CD14-positive monocyte (primary cell): ENCODE measurements around the gene FAM210A. TPM values are rescaled to one million over a fixed set of nuclear protein-coding genes. Genes with fewer than 3 reads are reported as not detected.

Experiments
- DNase-seq, 3 donors: peaks; one replicate each; pipeline ENCODE4 v3.0.0-alpha.2; 2011 to 2022
- H2AFZ ChIP-seq: 2 replicates; pipeline ENCODE4 v1.6.0; 2012; ENCODE audit warnings: mild to moderate bottlenecking, low read depth, low read length, inconsistent platforms; ENCODE audit not compliant: insufficient read depth, poor library complexity, severe bottlenecking
- H3K27ac ChIP-seq, 2 donors: 1 replicate in 1 of 2; 2 replicates in 1 of 2; pipeline ENCODE4 v1.5.1; 2012 to 2013; ENCODE audit warnings: low read length in 2 of 2, control low read depth in 1 of 2, inconsistent platforms in 1 of 2, low read depth in 1 of 2, mild to moderate bottlenecking in 1 of 2
- H3K27me3 ChIP-seq, 2 donors: one replicate each; pipeline versions ENCODE4 v1.6.0 to v1.6.1; 2011 to 2013; ENCODE audit warnings: low read length in 2 of 2; ENCODE audit not compliant: control insufficient read depth in 2 of 2, insufficient read depth in 2 of 2
- H3K36me3 ChIP-seq, 2 donors: replicated peaks in 1 of 2; 1 replicate in 1 of 2; 2 replicates in 1 of 2; pipeline versions ENCODE4 v1.5.1 to v1.6.1; 2012 to 2013; ENCODE audit warnings: low read length in 2 of 2, control low read depth in 1 of 2, inconsistent platforms in 1 of 2, mild to moderate bottlenecking in 1 of 2; ENCODE audit not compliant: insufficient read depth in 2 of 2, control insufficient read depth in 1 of 2
- H3K4me1 ChIP-seq, 2 donors: 1 replicate in 1 of 2; 2 replicates in 1 of 2; pipeline versions ENCODE4 v1.5.1 to v1.6.1; 2012 to 2013; ENCODE audit warnings: low read length in 2 of 2, control low read depth in 1 of 2, inconsistent platforms in 1 of 2, mild to moderate bottlenecking in 1 of 2, moderate library complexity in 1 of 2; ENCODE audit not compliant: insufficient read depth in 2 of 2, control insufficient read depth in 1 of 2
- H3K4me2 ChIP-seq: replicated peaks from 2 replicates; pipeline ENCODE3; 2012; ENCODE audit warnings: low read length, moderate library complexity, mild to moderate bottlenecking; ENCODE audit not compliant: poor library complexity, severe bottlenecking; ENCODE audit errors: extremely low read depth
- H3K4me3 ChIP-seq, 3 experiments: fragments of 200-600 bp in 1 of 3; sonication (generic) in 1 of 3; replicated peaks in 1 of 3; 1 replicate in 2 of 3; 2 replicates in 1 of 3; pipeline ENCODE4 v1.5.1; 2011 to 2013; ENCODE audit warnings: low read length in 3 of 3, mild to moderate bottlenecking in 3 of 3, control low read depth in 2 of 3, low read depth in 2 of 3, inconsistent platforms in 1 of 3, moderate library complexity in 1 of 3
- H3K79me2 ChIP-seq: 2 replicates; pipeline ENCODE4 v1.6.0; 2012; ENCODE audit warnings: mild to moderate bottlenecking, control low read depth, inconsistent platforms, low read length, moderate library complexity; ENCODE audit not compliant: insufficient read depth
- H3K9ac ChIP-seq: 2 replicates; pipeline ENCODE4 v1.6.0; 2017; ENCODE audit warnings: low read length, mild to moderate bottlenecking; ENCODE audit not compliant: insufficient read depth, poor library complexity, severe bottlenecking
- H3K9me3 ChIP-seq, 2 donors: replicated peaks in 1 of 2; 1 replicate in 1 of 2; 2 replicates in 1 of 2; pipeline versions ENCODE4 v1.5.1 to v1.6.1; 2012 to 2013; ENCODE audit warnings: low read length in 2 of 2, control low read depth in 1 of 2; ENCODE audit not compliant: control insufficient read depth in 1 of 2, insufficient read depth in 1 of 2
- H4K20me1 ChIP-seq: 2 replicates; pipeline ENCODE4 v1.6.0; 2012; ENCODE audit warnings: mild to moderate bottlenecking, low read length, control low read depth, moderate library complexity; ENCODE audit not compliant: insufficient read depth
- H3K27ac Mint-ChIP-seq, 7 donors: one replicate each; pipeline ENCODE4 v1.8.0; 2020; ENCODE audit warnings: mild to moderate bottlenecking in 7 of 7, mixed read lengths in 7 of 7, moderate library complexity in 6 of 7, inconsistent platforms in 2 of 7
- H3K27me3 Mint-ChIP-seq, 3 donors: one replicate each; pipeline ENCODE4 v1.8.0; 2021 to 2022; ENCODE audit warnings: low read depth in 3 of 3, mild to moderate bottlenecking in 3 of 3, mixed read lengths in 3 of 3, moderate library complexity in 3 of 3, inconsistent platforms in 1 of 3
- H3K36me3 Mint-ChIP-seq, 2 donors: one replicate each; pipeline ENCODE4 v1.8.0; 2020; ENCODE audit warnings: mixed read lengths in 2 of 2, inconsistent platforms in 1 of 2, mild to moderate bottlenecking in 1 of 2
- H3K4me1 Mint-ChIP-seq: one replicate; pipeline ENCODE4 v1.8.0; 2020; ENCODE audit warnings: mild to moderate bottlenecking, mixed read lengths
- H3K4me3 Mint-ChIP-seq, 2 donors: one replicate each; pipeline ENCODE4 v1.8.0; 2020; ENCODE audit warnings: mild to moderate bottlenecking in 2 of 2, mixed read lengths in 2 of 2, moderate library complexity in 1 of 2
- H3K9me3 Mint-ChIP-seq, 7 donors: one replicate each; pipeline ENCODE4 v1.8.0; 2020 to 2022; ENCODE audit warnings: mixed read lengths in 7 of 7, mild to moderate bottlenecking in 6 of 7, moderate library complexity in 6 of 7, inconsistent platforms in 2 of 7
- CTCF ChIP-seq: fragments of 200-600 bp; IDR thresholded peaks from one replicate; pipeline ENCODE4 v1.8.0; 2022; ENCODE audit warnings: antibody characterized with exemption, mild to moderate bottlenecking
- WGBS: methylation state at CpG from one replicate; pipeline ENCODE4 v1.1.5; 2013; ENCODE audit warnings: missing lambda C conversion rate; ENCODE audit not compliant: insufficient coverage; 5-methylcytosine and 5-hydroxymethylcytosine counted together
- intact Hi-C, 2 donors: fragments of 100-400 bp; cut with micrococcal nuclease; formaldehyde crosslinking; loops; one replicate each; pipeline versions ENCODE4 v1.15.0 to v1.15.1; 2023
- polyA plus RNA-seq, 3 donors: library from polyadenylated mRNA; depleted of rRNA in 1 of 3; unstranded in 2 of 3; stranded (reverse) in 1 of 3; fragments of 300-500 nt in 2 of 3; fragments of >200 nt in 1 of 3; fragmentation: Illumina TruSeq in 2 of 3; gene quantifications; 1 replicate in 2 of 3; 2 replicates in 1 of 3; pipeline ENCODE4 v1.2.3, GENCODE V29; 2012 to 2021

The FAM210A gene
- polyA plus RNA-seq, 3 donors, result 2.8 to 6.9 (median 6.9) TPM

DNA sequence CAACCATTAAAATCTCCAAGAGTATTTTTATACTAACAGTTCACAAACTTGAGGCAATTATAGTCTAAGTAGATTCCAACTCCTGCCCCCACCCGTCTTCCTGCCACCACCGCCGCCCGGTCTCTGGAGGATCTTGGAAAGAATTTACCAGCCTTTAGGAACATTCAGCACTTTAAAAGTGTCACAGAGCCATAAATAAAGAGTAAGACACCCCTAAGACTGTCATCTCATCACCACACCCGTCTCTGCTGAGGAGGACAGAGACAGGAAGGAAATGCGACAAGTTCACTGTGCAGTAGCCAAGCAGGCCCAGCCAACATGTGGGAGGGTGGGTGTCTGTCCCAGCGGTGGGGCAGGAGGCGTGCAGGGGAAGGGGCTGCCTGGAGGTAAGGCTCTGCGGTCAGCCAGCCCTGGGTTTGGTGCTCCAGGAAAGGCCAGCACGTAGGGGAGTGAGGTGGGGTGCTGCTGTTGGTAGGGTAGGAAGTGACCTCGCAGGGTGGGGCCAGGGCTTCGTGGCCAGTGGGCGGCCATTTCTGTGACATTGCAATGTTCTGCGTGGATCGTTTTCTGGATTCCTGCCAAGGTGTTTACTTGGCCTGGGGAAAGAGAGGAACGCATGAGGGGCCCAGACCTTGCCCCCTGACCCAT is 111.6 kb downstream of the FAM210A start:
- TF ChIP-seq CTCF, result no peak
- 3% methylated on average over 9 of the region's 16 CpGs for WGBS
- H2AFZ ChIP-seq, result peak overlapping the region; percentile 42
- H3K9me3 ChIP-seq, result no peaks in the 10 kb centered on the region
- Mint-ChIP-seq H3K36me3 (peaks cover 21 to 23% of the 10 kb centered on the region in 2 donors), H3K27ac (peak overlapping the region; percentile 91 to 97 (median 94)), H3K4me1 (peaks cover 60% of the 10 kb centered on the region), H3K9me3 (peaks cover 0 to 7% (median 2%) of the 10 kb centered on the region in 7 donors), H3K27me3 (peaks cover 27 to 37% (median 29%) of the 10 kb centered on the region in 3 donors), H3K4me3 (peak overlapping the region; percentile 63 to 78)
- no peaks in the 10 kb centered on the region for H4K20me1 ChIP-seq
- peak overlapping the region; percentile 64 to 72 for H3K27ac ChIP-seq
- H3K4me3 ChIP-seq, result peak overlapping the region in 1 of 3 experiments; percentile 6
- no peaks in the 10 kb centered on the region for H3K36me3 ChIP-seq
- peak overlapping the region; percentile 19 for H3K4me2 ChIP-seq
- H3K9ac ChIP-seq, result peak overlapping the region; percentile 33
- DNase-seq, result peak; percentile 60 to 65 (median 61)
- no peaks in the 10 kb centered on the region for H3K79me2 ChIP-seq
- intact Hi-C loops, result loop anchor here in 1 of 2 donors (5.0 kb wide), 1 partner anchor 47 kb away; no protein-coding TSS in a partner anchor
- H3K27me3 ChIP-seq, result peaks cover 0 to 21% of the 10 kb centered on the region in 2 donors
- peaks cover 49 to 53% of the 10 kb centered on the region in 2 donors for H3K4me1 ChIP-seq

DNA sequence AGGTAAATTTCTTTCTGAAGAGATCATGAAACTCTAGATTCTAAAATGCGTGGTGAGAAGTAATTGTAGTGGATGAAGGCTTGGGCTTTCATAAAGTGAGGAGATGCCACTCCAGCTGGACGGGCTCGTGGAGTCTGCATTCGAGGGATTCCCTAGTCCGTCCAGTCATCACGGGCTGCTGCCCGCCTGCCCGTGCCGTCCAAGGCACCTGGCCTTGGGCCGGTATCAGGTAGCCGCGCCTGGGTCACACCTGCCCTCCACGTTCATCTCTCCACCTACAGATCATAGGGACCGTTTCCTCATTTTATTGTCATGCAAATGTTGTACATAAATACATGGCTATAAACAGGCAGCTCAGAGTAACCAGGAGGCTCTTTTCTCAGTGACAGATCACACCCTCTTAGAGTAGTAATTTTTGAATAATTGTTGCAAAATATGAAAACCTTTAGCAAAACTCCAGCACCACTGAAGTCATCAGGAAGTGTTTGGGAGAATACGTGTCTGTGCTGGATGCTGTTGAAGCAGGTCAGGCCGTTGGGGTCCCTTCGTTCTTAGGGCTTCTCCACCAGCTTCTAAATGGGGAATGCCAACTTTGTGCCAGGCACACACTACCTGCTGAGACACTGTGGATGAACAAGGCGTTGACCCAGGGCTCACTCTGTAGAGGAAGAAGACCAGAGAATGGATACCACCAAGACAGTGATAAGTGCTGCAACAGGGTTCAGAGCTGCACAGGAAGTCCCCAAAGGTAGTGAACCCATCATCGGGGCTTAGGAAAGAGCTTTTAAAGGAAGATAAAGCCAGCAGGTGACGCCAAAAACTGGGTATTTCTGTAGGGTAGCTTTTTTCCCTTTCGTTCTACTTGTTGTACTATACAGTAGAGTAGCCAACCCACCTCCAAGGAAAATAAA is 112.5 kb downstream of the FAM210A start:
- peaks cover 27 to 37% (median 29%) of the 10 kb centered on the region in 3 donors for H3K27me3 Mint-ChIP-seq
- no peaks in the 10 kb centered on the region for H3K79me2 ChIP-seq

More for the DNA sequence above, 112.5 kb downstream of the FAM210A start:
- Histone ChIP-seq H3K27me3 (peaks cover 0 to 21% of the 10 kb centered on the region in 2 donors), H3K36me3 (no peaks in the 10 kb centered on the region), H3K4me2 (no peak overlapping the region), H3K9me3 (no peaks in the 10 kb centered on the region), H4K20me1 (no peaks in the 10 kb centered on the region), H3K27ac (peak overlapping the region in 1 of 2 donors; percentile 72), H2AFZ (no peak overlapping the region), H3K4me3 (no peak overlapping the region), H3K4me1 (peaks cover 55 to 62% of the 10 kb centered on the region in 2 donors), H3K9ac (no peak overlapping the region)
- TF ChIP-seq CTCF, result no peak
- peaks cover 66% of the 10 kb centered on the region for H3K4me1 Mint-ChIP-seq
- H3K36me3 Mint-ChIP-seq, result peaks cover 21 to 23% of the 10 kb centered on the region in 2 donors
- no peak for DNase-seq
- peak overlapping the region in 1 of 2 donors; percentile 75 for H3K4me3 Mint-ChIP-seq
- H3K27ac Mint-ChIP-seq, result peak overlapping the region; percentile 81 to 97 (median 94)
- peaks cover 0 to 7% (median 2%) of the 10 kb centered on the region in 7 donors for H3K9me3 Mint-ChIP-seq
- WGBS, result 90% methylated on average over 12 of the region's 21 CpGs
- intact Hi-C loops, result loop anchor here in 1 of 2 donors (2.0 to 5.0 kb wide), 2 partner anchors 25 to 47 kb away; no protein-coding TSS in a partner anchor
